Stimulated activated naive CD8-positive, alpha-beta T cell treated with anti-CD3 and anti-CD28 coated beads, Interleukin-15, amount 100 ng/mL, for 72 hours (primary cell): ENCODE measurements around the gene RASGRF2.

Experiments used
- ATAC-seq: fragments of 150-1000 bp; cut with Tn5 transposase; 2 replicates; pipeline ENCODE4 v1.10.0; 2021; ENCODE audit warnings: mild to moderate bottlenecking, moderate library complexity
- DNase-seq, 2 donors: peaks; one replicate each; pipeline ENCODE4 v3.0.0; 2021 to 2022
- H3K27ac Mint-ChIP-seq, 2 donors: one replicate each; pipeline ENCODE4 v1.8.0; 2022; ENCODE audit warnings: mild to moderate bottlenecking in 2 of 2, mixed read lengths in 2 of 2, moderate library complexity in 2 of 2
- H3K27me3 Mint-ChIP-seq: one replicate; pipeline ENCODE4 v1.8.0; 2022; ENCODE audit warnings: mixed read lengths
- H3K4me1 Mint-ChIP-seq: one replicate; pipeline ENCODE4 v1.8.0; 2022; ENCODE audit warnings: mild to moderate bottlenecking, mixed read lengths
- H3K4me3 Mint-ChIP-seq, 2 donors: one replicate each; pipeline ENCODE4 v1.8.0; 2022; ENCODE audit warnings: mild to moderate bottlenecking in 2 of 2, mixed read lengths in 2 of 2, moderate library complexity in 1 of 2
- H3K9me3 Mint-ChIP-seq, 2 donors: one replicate each; pipeline ENCODE4 v1.8.0; 2022; ENCODE audit warnings: mixed read lengths in 2 of 2

RASGRF2 gene

DNA sequence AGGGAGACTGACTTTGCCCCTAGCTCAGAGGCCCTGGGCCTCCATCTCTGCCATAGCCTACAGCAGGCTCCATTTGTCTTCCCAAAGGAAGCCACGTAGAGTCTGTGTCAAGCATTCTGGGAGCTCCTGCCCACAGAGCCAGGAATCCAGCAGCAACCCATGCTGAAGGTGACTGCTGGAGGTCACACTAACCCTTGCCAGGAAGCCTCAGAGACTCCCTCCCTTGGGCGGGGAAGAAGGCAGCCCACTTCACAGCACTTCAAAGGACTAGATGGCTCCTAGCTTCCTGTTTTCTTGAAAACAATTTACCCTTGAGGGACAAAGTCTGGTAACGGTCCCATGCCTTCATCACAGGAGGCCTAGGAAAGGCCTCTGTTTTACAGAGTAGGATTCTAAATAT, 274.6 kb downstream of the RASGRF2 start:
- ATAC-seq (no peak), DNase-seq (no peak)
- Mint-ChIP-seq H3K4me1 (peaks cover 33% of the 10 kb centered on the region), H3K9me3 (no peaks in the 10 kb centered on the region), H3K27ac (no peak overlapping the region), H3K4me3 (no peak overlapping the region), H3K27me3 (no peaks in the 10 kb centered on the region)

DNA sequence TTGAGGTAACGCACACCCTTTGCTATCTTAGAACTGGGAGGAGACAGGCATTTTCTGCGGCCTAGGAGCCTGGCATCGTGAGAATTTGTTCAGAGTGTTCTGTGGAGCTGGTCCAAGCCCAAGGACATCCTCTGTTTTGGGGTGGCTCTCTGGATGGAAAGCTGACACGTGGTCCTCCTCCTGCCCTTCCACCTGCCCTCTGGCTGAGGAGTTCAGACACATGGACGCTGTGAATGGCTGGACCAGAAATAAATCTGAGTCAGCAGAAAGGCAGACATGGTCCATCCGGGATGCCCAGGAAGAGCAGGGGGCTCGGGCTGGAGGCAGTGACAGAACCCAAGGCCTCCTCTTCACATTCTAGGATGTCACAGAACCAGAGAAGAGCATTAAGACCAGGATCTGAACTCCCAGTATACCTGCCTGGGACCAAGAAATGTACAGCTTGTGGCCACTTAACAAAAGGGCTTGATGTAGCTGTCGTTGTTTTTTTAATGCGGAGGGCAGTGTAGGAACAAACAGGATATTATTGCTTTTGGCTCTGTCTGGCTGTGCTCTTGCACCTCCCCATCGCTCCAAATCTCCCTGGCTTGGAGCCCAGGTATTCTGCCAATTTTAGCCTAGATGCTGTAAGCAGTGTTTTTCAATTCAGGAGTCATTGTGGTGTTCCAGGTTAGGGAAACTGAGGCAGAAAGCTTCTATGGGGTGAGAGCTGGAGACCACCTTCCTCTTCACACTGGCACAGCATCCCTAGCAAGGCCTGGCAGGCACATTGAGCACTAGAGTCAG, 275.3 kb downstream of the RASGRF2 start:
- H3K4me1 Mint-ChIP-seq = peaks cover 33% of the 10 kb centered on the region
- no peaks in the 10 kb centered on the region for H3K9me3 Mint-ChIP-seq
- ATAC-seq (no peak), DNase-seq (no peak)
- peak overlapping the region in 1 of 2 donors; percentile 3 for H3K27ac Mint-ChIP-seq
- H3K4me3 Mint-ChIP-seq = no peak overlapping the region
- no peaks in the 10 kb centered on the region for H3K27me3 Mint-ChIP-seq

DNA sequence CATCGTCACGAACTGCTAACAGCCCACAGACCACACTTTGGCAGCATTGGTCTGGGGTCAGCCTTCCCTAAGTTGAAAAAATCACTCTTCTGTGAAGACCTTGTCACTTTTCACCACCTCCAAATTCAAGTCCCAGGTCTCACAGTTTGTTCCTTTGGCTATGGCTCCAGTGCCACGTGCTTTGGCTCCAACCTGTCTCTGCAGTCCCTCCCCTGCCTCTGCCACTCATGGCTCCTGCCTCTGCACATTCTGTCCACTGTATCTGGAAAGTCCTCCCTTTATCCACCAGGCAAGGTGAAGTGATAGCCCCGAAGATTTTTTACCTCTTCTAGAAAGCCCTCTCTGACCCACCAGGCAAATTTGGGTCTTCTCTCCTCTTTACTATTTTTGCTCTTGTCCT, 278.3 kb downstream of the RASGRF2 start:
- ATAC-seq (no peak), DNase-seq (no peak)
- Mint-ChIP-seq H3K4me3 (no peak overlapping the region), H3K27me3 (no peaks in the 10 kb centered on the region), H3K9me3 (no peaks in the 10 kb centered on the region), H3K27ac (peak overlapping the region in 1 of 2 donors; percentile 16), H3K4me1 (peaks cover 21% of the 10 kb centered on the region)

DNA sequence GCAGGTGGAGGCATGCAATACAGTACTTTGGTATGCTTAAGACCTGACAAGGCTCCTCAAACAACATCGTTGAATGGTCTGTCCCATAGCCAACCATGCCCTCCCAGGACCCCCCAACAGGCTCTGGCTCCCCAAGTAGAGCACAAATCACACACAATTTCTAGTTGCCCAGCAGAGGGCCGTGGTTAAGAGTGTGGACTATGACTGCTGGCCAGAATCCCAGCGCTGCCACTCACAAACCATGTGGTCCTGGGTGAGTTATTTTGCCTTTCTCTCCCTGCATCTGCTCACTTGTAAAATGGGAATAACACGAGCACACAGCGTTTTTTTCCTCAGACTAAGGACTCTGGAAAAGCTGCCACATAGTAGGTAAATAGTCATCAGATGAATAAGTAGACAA, 279.4 kb downstream of the RASGRF2 start:
- H3K4me1 Mint-ChIP-seq = peaks cover 12% of the 10 kb centered on the region
- H3K27ac Mint-ChIP-seq = no peak overlapping the region
- no peak for ATAC-seq
- no peaks in the 10 kb centered on the region for H3K9me3 Mint-ChIP-seq
- no peak overlapping the region for H3K4me3 Mint-ChIP-seq
- H3K27me3 Mint-ChIP-seq = no peaks in the 10 kb centered on the region
- DNase-seq = no peak

DNA sequence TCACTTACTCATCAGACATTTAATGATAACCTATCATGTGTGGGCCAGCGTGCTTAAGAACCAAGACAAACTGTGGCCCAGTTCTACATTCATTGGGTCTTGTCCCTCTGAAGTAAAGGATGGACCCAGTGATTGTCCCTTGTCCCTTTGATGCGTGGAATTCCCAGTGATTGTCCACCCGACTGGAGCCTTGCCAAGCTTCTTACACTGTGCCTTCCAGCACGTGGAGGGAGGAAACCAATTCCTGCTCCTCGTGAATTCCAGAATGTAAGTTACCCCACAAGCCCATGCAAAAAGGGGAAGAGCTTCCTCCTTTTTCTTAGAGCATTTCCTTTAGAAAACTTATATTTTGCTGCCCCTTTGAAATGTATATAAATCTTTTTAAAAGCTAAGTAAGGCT, 280.8 kb downstream of the RASGRF2 start:
- Mint-ChIP-seq H3K9me3 (no peaks in the 10 kb centered on the region), H3K4me1 (no peaks in the 10 kb centered on the region), H3K4me3 (no peak overlapping the region), H3K27me3 (no peaks in the 10 kb centered on the region), H3K27ac (no peak overlapping the region)
- DNase-seq = no peak
- ATAC-seq = no peak

DNA sequence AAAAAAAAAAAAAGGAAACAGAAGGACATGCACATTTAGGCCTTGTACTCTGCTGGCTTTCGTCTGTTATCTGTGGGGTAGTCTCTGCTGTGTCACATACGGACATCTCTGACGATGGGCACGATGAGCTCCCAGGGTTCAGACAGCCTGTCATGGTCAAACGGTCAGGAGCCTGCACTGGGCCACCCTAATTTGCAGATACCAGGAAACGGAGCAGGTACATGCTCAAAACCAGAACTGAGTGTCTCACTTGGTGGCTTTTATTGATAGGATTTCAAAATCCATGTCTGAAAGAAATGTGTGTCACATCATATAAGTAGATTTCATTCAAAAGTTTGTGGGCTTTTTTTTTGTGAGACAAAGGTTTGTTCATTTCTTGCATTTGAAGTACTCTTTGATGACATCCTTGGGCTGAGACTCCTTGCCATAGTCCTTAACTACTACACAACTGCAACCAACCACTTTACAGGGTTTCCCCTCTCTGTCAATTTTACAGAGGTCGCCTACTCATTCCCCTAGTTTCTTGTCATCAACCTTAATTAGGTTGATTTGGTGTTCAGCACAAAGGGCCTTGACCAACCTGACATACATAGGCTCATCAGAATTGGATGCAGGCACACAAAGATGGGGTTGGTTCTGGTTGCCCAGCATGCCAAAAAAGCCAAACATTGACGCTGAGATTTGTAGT, 281.9 kb downstream of the RASGRF2 start:
- Mint-ChIP-seq H3K9me3 (no peaks in the 10 kb centered on the region), H3K27ac (no peak overlapping the region), H3K4me1 (no peaks in the 10 kb centered on the region), H3K4me3 (no peak overlapping the region), H3K27me3 (no peaks in the 10 kb centered on the region)
- peak; percentile 60 for ATAC-seq
- no peak for DNase-seq

DNA sequence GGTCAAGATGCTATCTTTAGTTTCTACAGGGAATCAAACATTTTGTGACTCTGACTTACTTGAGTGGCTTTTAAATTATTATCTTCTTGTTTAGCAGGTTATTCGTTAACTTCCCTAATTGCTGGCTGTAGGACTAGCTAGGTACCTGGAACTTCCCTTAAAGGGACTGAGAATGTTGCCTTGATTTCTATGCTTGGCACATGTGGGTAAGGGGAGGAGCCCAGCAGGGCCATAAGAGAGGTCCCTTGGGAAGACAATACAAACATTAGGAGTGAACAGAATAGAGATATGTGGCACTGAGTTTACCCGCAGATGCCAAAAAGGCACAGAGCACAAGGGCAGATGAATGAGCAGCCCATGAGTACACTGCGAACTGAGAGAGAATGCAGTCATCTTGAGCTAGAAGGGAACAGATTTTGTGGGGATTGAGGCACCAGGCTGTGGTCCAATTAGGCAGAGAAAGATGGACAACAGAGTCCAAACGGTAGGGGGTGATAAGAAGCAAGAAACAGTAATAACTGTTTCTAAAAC, 282.8 kb downstream of the RASGRF2 start:
- H3K27me3 Mint-ChIP-seq = no peaks in the 10 kb centered on the region
- no peak overlapping the region for H3K4me3 Mint-ChIP-seq
- H3K9me3 Mint-ChIP-seq = no peaks in the 10 kb centered on the region
- no peak for DNase-seq
- H3K4me1 Mint-ChIP-seq = no peaks in the 10 kb centered on the region
- H3K27ac Mint-ChIP-seq = no peak overlapping the region
- ATAC-seq = no peak

DNA sequence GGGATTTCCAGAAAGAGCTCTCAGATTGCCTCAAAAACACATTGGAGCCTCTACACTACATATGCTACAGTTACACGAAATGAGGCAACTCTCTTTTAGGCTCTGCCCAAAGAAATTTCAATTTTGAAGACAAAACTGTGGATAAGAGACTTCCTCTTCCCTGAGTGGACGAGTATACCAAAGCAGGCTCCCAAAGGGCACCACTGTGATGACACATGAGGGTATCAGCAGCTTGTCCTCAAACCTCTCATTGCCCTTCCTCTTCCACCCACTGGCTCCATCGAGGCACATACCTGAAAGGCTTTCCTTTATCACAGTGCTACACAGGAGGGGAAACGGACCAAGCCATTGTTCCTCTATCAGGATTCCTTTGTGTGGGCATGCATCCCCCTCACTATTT, 284.3 kb downstream of the RASGRF2 start:
- Mint-ChIP-seq H3K27ac (no peak overlapping the region), H3K27me3 (no peaks in the 10 kb centered on the region), H3K9me3 (no peaks in the 10 kb centered on the region), H3K4me3 (no peak overlapping the region), H3K4me1 (no peaks in the 10 kb centered on the region)
- ATAC-seq (no peak), DNase-seq (no peak)

DNA sequence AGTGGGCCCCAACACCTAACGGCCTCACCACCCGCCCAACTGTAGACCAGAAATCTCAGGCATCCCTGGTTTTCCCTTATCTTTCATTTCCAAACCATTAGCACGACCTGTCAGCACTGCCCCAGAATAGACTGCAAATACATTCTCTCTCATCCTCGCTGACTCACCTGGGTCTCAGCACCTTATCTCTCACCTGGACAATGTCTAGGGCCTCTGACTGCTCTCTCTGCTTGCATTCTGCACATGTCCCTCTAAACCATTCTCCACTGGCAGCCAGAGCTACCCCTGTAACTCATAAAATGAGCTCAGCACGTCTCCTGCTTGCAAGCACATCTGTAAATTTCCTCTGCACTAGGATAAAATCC, 285.7 kb downstream of the RASGRF2 start:
- Mint-ChIP-seq H3K27me3 (no peaks in the 10 kb centered on the region), H3K27ac (peak overlapping the region in 1 of 2 donors; percentile 23), H3K4me3 (no peak overlapping the region), H3K4me1 (no peaks in the 10 kb centered on the region), H3K9me3 (no peaks in the 10 kb centered on the region)
- no peak for ATAC-seq
- no peak for DNase-seq

DNA sequence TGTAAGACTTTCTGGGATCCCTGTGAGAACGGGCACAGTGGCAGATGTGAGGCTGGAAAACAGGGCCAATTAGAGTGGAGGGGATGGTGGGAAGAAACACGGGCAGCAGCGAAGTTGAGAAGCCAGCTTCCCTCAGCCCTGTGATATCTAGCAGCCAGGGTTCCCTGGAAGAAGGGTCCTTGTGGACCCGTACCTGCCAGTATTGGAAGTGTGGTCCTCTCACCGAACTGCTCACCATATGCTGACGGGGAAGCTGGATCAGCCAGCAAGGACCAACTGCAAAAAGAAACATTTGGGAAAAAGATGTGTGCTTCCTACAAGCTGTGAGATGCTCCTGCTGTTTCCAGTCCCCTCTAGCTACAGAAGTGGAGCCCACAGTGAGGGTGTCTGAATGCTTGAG, 286.5 kb downstream of the RASGRF2 start:
- no peaks in the 10 kb centered on the region for H3K9me3 Mint-ChIP-seq

DNA sequence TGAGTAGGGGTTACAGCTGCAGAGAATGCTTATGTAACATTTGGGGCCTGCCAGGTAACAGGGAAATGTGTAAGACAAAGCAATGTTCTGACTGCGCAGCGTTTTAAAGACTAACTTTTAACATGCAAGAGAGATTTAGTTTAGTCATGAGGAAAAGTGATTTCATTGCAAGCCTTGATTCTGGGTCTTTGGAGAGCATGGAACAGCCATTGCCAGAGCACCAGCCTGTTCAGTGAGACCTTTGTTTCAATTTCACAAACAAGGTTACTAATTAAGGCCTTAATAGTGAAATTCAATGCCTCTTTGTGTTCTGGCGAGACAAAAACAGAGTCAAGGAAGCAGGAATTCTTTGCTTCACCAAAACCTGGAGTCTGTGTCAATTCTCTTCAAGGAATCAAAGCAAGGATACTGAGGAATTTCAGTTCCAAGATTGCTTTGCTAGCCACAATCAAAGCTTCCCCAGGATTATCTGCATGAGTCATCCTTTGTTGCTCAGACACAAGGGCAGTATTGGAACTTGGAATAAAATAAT, 287.3 kb downstream of the RASGRF2 start:
- no peak for ATAC-seq
- Mint-ChIP-seq H3K27ac (no peak overlapping the region), H3K9me3 (no peaks in the 10 kb centered on the region), H3K4me1 (no peaks in the 10 kb centered on the region), H3K4me3 (no peak overlapping the region), H3K27me3 (no peaks in the 10 kb centered on the region)
- DNase-seq = no peak

More for the DNA sequence above, 286.5 kb downstream of the RASGRF2 start:
- Mint-ChIP-seq H3K4me1 (no peaks in the 10 kb centered on the region), H3K27ac (no peak overlapping the region), H3K27me3 (no peaks in the 10 kb centered on the region), H3K4me3 (no peak overlapping the region)
- no peak for DNase-seq
- no peak for ATAC-seq

DNA sequence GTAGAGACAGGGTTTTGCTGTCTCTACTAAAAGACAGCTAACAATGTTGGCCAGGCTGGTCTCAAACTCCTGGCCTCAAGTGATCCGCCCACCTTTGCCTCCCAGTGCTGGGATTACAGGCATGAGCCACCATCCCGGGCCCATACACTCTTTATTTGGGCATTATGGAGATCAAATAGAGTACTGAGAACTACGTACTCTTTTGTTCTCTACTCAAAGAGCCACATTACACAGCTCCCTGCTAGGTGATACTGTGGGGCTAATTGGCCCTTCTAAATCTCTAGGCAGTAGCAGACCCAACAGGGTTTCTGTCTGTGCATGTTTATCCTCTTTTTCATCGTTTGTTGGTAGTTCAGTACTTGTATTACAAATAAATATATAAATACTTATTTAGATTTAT, 289.1 kb downstream of the RASGRF2 start:
- Mint-ChIP-seq H3K27ac (no peak overlapping the region), H3K4me1 (no peaks in the 10 kb centered on the region), H3K9me3 (no peaks in the 10 kb centered on the region), H3K4me3 (no peak overlapping the region), H3K27me3 (no peaks in the 10 kb centered on the region)
- ATAC-seq (no peak), DNase-seq (no peak)

DNA sequence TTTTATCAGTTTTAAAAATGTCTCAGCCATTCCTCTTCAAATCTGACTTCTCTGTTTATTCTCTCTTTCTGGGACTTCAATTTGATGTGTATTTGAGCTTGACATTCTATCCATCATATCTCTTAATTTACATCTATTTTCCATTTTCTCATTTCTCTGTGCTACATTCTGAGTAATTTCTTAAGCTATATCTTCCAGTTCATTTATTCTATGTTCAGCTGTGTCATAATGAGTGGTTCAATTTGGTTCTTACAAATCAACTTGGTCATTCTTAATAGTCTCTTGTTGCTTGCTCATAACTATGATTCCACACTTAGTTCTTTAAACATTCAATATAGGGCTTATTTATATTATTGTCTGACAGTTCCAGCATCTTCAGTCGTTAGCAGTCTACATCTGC, 289.8 kb downstream of the RASGRF2 start:
- H3K4me3 Mint-ChIP-seq = no peak overlapping the region
- no peaks in the 10 kb centered on the region for H3K4me1 Mint-ChIP-seq
- no peaks in the 10 kb centered on the region for H3K9me3 Mint-ChIP-seq
- DNase-seq = no peak
- no peaks in the 10 kb centered on the region for H3K27me3 Mint-ChIP-seq
- ATAC-seq = no peak
- H3K27ac Mint-ChIP-seq = no peak overlapping the region

DNA sequence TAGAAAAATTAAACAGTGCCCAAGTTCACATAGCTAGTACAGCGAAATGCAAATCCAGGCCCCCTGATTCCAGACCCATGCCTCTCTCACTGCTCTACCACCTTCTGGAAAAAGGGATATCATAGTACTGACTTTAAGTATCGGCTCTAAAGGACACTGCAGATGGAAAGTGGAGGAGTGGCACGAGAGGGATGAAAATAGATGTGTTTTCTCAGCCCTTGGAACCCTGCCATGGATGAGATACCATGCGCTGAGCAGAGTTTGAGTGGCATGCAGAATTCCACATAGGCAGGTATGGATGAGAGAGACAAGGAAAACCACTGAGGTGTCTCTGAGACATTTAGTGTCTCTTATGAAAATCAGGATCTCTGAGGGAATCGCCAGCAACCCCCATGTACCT, 291.8 kb downstream of the RASGRF2 start:
- Mint-ChIP-seq H3K4me1 (no peaks in the 10 kb centered on the region), H3K27ac (no peak overlapping the region), H3K9me3 (no peaks in the 10 kb centered on the region), H3K27me3 (no peaks in the 10 kb centered on the region), H3K4me3 (no peak overlapping the region)
- ATAC-seq (no peak), DNase-seq (no peak)

DNA sequence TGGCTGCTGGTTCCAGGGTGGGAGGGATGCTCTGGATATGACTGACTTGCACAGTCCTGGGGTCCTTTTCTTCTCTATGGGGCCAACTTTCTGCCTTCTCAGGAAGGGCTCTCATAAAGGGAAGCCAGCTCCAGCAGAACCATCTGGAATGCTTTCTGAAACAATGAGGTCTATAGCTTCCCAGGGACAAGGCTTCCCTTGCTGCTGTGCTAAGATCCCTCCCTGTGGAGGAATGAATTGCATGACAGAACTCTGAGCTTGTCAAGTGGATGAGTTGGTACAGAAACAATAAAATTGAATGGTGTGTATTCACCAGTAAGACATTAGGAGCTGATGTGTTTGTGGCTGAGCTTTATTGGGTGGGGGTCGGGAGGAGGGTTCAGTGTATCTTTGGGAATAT, 292.7 kb downstream of the RASGRF2 start:
- ATAC-seq (no peak), DNase-seq (no peak)
- Mint-ChIP-seq H3K9me3 (no peaks in the 10 kb centered on the region), H3K27ac (no peak overlapping the region), H3K27me3 (no peaks in the 10 kb centered on the region), H3K4me1 (no peaks in the 10 kb centered on the region), H3K4me3 (no peak overlapping the region)

DNA sequence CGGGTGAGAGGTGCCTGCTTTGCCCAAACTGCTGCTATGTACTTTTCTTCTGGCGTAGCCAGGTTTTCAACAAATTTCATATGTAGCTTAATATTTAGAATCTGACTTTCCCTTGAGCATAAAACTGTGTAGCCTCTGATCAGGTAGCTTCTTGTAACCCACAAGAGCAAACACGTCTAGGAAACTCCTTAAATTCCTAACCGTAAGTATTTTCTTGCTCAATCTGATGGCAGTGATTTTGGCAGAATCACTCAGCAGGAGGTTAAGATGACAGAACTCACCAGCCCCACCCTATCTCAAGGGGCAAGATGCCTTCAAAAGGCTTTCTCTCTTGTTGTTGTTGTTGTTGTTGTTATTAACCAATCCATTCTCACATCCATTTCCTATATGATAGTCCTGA, 293.7 kb downstream of the RASGRF2 start:
- Mint-ChIP-seq H3K4me3 (no peak overlapping the region), H3K27ac (no peak overlapping the region), H3K9me3 (no peaks in the 10 kb centered on the region), H3K27me3 (no peaks in the 10 kb centered on the region), H3K4me1 (no peaks in the 10 kb centered on the region)
- ATAC-seq = no peak
- no peak for DNase-seq
